Activated T-cell treated with anti-CD3 and anti-CD28 coated beads, Interleukin-2, amount 50 U/mL, for 24 hours (primary cell): ENCODE data around the gene ADSS1.
A peak's percentile ranks its signal among the peaks of the same experiment; 100 is the strongest.

Experiments used
- DNase-seq: peaks from one replicate; pipeline ENCODE4 v3.0.0-alpha.2; 2020
- H3K27ac Mint-ChIP-seq: 2 replicates; pipeline ENCODE4 v1.8.0; 2020; ENCODE audit warnings: mild to moderate bottlenecking, mixed read lengths
- H3K27me3 Mint-ChIP-seq: 2 replicates; pipeline ENCODE4 v1.8.0; 2020; ENCODE audit warnings: mixed read lengths
- H3K36me3 Mint-ChIP-seq: 2 replicates; pipeline ENCODE4 v1.8.0; 2020; ENCODE audit warnings: low read depth, mixed read lengths
- H3K4me1 Mint-ChIP-seq: 2 replicates; pipeline ENCODE4 v1.8.0; 2020; ENCODE audit warnings: low read depth, mixed read lengths
- H3K4me3 Mint-ChIP-seq: 2 replicates; pipeline ENCODE4 v1.8.0; 2020; ENCODE audit warnings: mild to moderate bottlenecking, moderate library complexity, mixed read lengths
- H3K9me3 Mint-ChIP-seq: 2 replicates; pipeline ENCODE4 v1.8.0; 2020; ENCODE audit warnings: mixed read lengths

Gene ADSS1

DNA sequence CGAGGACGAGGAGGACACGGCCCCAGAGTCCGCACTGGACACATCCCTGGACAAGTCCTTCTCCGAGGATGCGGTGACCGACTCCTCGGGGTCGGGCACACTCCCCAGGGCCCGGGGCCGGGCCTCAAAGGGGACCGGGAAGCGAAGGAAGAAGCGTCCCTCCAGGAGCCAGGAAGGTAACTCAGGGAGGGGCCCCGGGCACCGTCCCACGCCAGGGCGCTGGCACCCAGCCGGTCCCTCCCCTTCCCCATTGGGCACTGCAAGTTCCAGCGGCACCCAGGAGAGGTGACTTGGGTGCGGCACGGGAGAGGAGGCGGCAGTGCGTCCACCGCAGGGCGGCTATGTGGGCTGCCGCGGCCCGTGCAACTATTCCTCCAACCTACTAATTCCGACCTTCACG, 9.3 kb upstream of the ADSS1 start:
- Mint-ChIP-seq H3K27ac (no peak overlapping the region), H3K4me3 (no peak overlapping the region), H3K27me3 (no peaks in the 10 kb centered on the region), H3K36me3 (peaks cover 72% of the 10 kb centered on the region), H3K4me1 (no peaks in the 10 kb centered on the region), H3K9me3 (no peaks in the 10 kb centered on the region)
- DNase-seq: no peak

DNA sequence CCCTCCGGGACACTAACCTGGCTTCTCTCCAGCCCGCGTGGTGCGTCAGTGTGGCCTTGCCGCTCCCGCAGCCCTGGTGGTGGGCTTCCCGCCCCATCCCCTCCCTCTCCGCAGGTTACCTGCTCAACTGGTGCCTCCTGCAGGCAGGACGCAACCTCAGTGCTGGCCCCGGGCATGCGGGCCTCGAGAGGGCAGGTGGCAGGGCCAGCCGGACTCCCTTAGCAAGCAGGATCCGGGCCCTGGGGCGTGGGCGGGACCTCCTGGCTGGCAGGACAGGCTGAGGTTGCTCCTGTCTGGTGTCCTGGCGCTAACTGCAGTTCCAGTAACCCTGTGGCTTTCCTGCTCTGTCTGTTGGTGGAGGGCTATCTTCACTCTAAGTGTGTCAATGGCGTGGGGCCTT, 8.6 kb upstream of the ADSS1 start:
- Mint-ChIP-seq H3K4me1 (no peaks in the 10 kb centered on the region), H3K27ac (peak overlapping the region; percentile 41), H3K4me3 (no peak overlapping the region), H3K27me3 (no peaks in the 10 kb centered on the region), H3K9me3 (no peaks in the 10 kb centered on the region), H3K36me3 (peaks cover 70% of the 10 kb centered on the region)
- DNase-seq: no peak

DNA sequence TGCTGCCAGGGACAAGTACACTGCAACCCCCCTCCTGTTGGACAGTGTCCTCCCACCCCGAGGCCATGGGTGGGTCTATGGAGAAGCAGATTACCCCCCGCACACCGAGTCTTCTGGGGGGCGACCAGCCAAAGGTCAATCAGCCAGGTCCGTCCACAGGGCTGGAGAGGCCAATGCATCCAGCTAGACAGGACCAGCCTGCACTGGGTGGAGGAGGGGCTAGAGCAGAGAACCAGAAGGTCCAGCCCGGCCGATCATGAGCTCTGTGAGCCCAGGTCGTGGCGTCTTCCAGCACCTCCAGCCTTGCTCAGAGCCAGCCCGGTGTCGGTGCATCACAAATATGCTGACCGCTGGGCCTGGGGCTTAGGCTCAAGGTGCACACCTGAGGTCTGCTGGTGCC, 8.2 kb upstream of the ADSS1 start:
- Mint-ChIP-seq H3K27me3 (no peaks in the 10 kb centered on the region), H3K36me3 (peaks cover 67% of the 10 kb centered on the region), H3K4me1 (no peaks in the 10 kb centered on the region), H3K4me3 (no peak overlapping the region), H3K27ac (peak overlapping the region; percentile 41), H3K9me3 (no peaks in the 10 kb centered on the region)
- DNase-seq: no peak

DNA sequence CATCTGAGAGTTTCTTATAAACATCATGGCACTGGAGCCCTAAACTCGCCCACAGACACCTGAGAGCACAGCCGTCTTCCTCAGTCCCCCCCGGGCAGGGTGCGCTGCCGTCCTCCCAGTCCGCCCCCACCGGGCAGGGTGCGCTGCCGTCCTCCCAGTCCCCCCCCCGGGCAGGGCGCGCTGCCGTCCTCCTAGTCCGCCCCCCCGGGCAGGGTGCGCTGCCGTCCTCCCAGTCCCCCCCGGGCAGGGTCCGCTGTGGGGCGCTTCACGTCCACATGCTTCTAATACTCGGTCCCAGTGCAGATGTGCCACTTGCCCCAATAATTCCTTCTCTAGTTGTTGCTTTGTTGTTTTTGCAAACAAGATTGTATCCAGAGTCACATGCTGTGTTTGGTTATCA, 6.9 kb upstream of the ADSS1 start:
- Mint-ChIP-seq H3K27me3 (no peaks in the 10 kb centered on the region), H3K36me3 (peaks cover 62% of the 10 kb centered on the region), H3K27ac (no peak overlapping the region), H3K4me1 (no peaks in the 10 kb centered on the region), H3K4me3 (no peak overlapping the region), H3K9me3 (no peaks in the 10 kb centered on the region)
- DNase-seq: no peak

DNA sequence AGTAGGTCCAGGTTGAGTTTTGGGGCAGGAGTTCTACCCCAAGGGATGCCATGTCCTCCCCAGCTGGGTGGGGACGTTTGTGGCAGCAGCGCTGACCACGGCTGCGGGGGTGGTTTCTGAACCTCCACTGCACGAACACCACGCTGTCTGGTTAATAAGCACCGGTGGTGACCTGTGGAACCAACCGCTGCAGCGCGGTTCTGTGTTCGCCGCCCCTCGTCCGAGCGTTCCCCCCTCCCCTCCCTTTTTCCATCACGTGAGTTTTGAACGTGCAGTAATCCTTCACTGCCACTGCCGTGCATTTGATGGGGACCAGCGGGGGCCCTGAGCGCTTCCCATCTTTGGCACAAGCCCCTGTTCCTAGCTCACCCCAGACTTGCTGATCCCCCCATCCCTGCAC, 6.4 kb upstream of the ADSS1 start:
- no peaks in the 10 kb centered on the region for H3K27me3 Mint-ChIP-seq
- no peaks in the 10 kb centered on the region for H3K4me1 Mint-ChIP-seq
- no peaks in the 10 kb centered on the region for H3K9me3 Mint-ChIP-seq
- H3K36me3 Mint-ChIP-seq: peaks cover 57% of the 10 kb centered on the region
- no peak overlapping the region for H3K27ac Mint-ChIP-seq
- no peak overlapping the region for H3K4me3 Mint-ChIP-seq
- DNase-seq: no peak

DNA sequence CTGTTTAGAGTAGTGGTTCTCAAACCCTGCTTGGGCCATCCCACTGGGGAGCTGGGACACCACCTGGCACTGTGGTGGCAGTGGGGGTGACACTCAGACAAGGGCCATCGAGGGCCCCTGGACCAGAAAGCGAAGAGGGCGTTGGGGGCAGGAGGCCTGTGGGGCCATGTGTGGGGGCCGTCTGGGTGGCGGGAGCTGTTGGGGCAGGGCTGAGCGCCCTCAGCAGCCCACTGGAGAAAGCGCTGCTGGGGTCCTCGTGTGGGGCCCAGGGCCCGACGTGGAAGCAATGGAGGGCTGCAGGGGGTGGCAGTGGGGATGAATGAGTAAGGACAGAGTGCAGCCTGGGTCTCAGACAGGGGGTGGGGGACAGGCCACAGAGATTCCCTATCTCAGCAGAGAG, 5.9 kb upstream of the ADSS1 start:
- Mint-ChIP-seq H3K4me3 (no peak overlapping the region), H3K9me3 (no peaks in the 10 kb centered on the region), H3K36me3 (peaks cover 53% of the 10 kb centered on the region), H3K27ac (peak overlapping the region; percentile 40), H3K4me1 (no peaks in the 10 kb centered on the region), H3K27me3 (no peaks in the 10 kb centered on the region)
- no peak for DNase-seq

DNA sequence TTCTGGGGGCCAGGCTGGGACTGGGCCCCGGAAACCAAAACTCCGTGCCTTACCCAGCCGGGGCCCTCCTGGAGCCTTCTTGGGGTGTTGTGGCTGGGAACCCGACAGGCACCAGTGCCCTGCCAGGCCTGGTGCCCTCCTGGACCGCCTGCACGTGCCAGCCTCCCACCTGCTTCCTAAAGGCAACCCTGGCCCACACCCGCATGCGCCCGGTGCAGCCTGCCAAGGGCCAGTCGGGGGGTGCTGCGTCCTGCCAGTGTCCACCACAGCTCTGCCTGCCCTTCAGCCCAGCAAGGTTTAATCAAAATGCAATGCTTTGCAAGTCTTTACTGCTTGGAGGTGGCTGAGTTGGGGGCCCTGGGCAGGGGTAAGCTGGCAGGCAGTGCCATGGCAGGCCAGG, 5.2 kb upstream of the ADSS1 start:
- Mint-ChIP-seq H3K36me3 (peaks cover 49% of the 10 kb centered on the region), H3K27ac (no peak overlapping the region), H3K4me3 (no peak overlapping the region), H3K9me3 (no peaks in the 10 kb centered on the region), H3K4me1 (no peaks in the 10 kb centered on the region), H3K27me3 (no peaks in the 10 kb centered on the region)
- DNase-seq: no peak

DNA sequence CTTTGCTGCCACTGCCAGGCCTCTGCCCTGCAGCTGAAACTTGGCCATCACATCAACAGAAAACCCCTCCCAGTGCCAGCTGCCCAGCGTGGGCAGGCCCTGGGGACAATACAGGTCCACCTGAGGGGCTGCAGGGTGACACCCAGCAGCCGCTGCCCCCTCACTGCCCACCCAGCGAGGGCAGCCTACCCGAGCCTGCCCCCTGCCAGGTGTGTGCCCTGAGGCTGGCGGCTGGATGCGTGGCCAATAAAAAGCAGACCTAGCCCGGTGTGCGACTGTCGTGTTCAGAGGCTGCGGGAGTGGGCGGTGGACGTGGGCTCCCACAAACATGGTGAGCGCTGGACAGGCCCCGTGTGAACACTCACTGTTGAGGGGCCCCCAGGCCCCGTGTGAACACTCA, 4.7 kb upstream of the ADSS1 start:
- DNase-seq: no peak
- Mint-ChIP-seq H3K4me3 (no peak overlapping the region), H3K36me3 (peaks cover 45% of the 10 kb centered on the region), H3K27ac (no peak overlapping the region), H3K9me3 (no peaks in the 10 kb centered on the region), H3K27me3 (no peaks in the 10 kb centered on the region), H3K4me1 (no peaks in the 10 kb centered on the region)

DNA sequence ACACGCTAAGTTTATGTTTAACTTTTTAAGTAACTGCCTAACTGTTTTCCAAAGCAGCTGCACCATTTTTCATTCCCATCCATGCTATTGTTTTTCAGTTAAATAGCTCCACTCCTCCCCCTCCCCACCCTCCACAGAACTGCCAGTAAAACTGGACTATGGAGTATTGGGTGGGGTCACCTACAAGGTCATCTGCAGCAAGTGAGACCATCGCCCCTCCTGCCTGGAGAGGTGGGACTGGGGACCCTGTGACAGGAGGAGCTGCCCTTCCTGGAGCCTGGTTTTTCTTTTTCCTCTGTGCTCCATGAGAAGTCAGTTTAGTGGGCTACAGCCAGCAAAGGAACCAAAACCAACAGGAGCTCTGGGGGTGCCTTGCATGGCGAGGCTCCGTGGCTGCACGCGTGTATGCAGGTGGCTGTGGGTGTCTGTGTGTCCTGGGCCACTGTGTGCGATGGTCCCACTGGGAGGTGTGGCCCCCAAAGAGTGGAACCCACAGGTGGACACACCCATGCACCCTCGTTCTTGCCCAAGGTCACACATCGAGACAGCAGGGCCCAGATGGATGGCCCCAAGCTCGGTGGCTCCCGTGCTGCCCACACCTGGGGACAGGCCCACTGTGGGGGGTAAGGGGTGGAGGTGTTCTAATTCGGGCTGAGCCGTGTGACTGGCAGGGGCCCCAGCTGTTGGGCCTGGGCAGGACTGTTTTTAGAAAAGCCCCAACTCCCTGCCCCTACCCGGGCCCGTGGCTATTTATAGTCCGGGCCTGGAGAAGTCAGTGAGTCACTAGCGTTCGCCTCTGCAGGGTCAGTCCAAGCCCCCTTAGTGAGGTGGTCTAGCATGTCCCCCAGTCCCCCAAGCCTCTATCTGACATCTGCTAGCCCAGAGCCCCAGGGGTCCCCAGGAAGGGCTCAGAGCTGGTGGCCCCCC, 2.3 kb upstream of the ADSS1 start:
- no peaks in the 10 kb centered on the region for H3K4me1 Mint-ChIP-seq
- DNase-seq: no peak
- H3K27ac Mint-ChIP-seq: no peak overlapping the region
- H3K4me3 Mint-ChIP-seq: no peak overlapping the region
- peaks cover 28% of the 10 kb centered on the region for H3K36me3 Mint-ChIP-seq
- H3K9me3 Mint-ChIP-seq: no peaks in the 10 kb centered on the region
- H3K27me3 Mint-ChIP-seq: no peaks in the 10 kb centered on the region

DNA sequence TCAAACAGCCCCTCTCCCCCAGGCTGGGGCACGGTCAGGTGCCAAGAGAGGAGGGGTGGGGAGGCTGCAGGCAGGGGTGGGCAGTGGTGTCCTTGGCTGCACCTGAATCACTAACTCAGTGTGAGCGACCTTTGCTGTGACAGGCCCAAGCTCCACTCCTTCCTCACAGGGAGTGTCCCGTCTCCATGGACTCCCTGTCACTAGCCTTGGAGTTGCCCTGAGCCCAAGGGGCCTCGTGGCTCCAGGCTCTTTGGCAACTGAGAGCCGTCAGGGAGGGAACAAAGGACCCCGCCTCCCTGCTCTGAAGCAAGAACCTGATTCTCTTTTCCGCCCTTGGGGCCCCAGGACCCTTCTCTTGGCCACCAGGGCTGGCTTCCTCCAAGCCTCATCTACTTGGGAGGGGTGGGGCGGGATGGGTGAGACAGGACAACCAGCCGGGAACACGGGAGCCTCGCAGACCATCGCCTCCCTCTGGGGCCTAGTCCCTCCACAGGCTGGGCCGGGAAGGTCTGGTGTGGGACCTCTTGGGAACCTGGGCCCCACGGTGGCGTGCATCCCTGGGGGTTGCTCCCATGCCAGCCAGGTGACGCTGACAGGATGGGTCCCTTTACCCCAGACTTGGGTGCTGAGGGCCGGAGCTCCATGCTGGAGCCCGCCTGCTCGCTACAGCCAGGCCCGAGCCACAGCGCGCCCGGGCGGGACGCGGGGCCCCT, 935 bp upstream of the ADSS1 start:
- Mint-ChIP-seq H3K4me3 (no peak overlapping the region), H3K9me3 (no peaks in the 10 kb centered on the region), H3K36me3 (peaks cover 19% of the 10 kb centered on the region)

DNA sequence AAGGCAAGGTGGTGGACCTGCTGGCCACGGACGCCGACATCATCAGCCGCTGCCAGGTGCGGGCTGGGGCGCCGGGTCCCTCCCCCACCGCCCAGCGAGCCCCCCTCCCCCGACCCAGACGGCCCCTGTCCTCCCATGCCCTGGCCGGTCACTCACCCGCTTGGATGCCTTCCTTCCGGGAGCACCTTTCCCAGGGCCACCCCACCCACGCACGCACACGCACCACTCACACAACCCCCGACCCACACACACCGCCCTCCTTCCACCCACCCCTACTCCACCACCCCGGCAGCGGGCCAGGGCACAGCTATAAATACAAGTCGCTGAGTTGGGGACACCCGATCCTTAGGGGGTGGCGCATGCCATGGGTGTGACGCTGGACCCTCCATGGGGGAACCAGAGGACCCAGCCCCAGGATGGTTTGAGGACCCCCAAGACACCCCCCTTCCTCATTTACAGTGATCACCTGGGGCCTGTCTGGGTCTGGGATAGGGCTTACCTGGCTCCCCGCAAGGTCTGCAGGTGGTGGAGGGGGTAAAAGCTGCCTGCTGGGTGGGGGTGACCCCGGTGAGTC, 465 bp downstream of the ADSS1 start:
- Mint-ChIP-seq H3K27me3 (no peaks in the 10 kb centered on the region), H3K4me3 (peak overlapping the region; percentile 53), H3K36me3 (peaks cover 11% of the 10 kb centered on the region), H3K9me3 (no peaks in the 10 kb centered on the region), H3K27ac (no peak overlapping the region), H3K4me1 (no peaks in the 10 kb centered on the region)
- peak; percentile 54 for DNase-seq

More for the DNA sequence above, 935 bp upstream of the ADSS1 start:
- no peaks in the 10 kb centered on the region for H3K4me1 Mint-ChIP-seq
- H3K27ac Mint-ChIP-seq: no peak overlapping the region
- no peak for DNase-seq
- no peaks in the 10 kb centered on the region for H3K27me3 Mint-ChIP-seq

DNA sequence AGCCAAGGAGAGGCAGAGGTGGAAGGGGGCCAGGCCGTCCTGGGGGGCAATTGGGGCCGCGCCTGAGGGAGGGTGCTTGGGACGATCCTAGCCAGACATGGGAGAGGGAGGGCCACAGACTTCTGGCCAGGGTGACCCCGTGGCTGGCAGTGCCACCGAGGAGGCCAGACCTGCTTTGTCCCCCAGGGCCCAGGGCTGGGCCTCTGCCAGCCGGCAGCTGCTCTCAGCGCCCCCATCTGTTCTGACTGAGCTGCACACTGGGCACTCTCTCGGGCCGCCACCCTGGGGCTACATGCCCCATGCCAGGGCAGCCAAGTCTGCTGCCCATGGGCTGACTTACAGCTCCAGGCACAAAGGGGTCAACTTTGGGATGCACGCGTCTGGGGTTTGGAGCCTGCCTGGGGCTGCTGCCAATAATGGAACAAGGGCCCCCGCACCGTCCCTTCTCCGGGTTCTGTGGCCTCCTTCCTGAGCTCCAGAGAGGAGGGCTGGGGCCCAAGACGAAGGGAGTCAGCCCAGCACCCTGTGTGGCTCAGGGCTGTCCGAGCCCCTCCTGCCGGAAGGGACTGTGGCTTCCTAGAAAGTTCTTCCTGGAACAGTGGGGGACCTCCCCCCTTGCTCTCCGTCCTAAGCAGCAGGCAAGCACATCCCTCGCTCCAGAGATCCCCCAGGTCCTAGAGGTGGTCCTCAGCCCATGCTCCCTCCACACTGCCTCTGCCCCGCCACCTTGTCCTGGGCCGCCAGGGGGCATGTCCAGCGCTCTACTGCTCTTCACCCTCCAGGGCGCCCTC, 1.1 kb downstream of the ADSS1 start:
- no peak overlapping the region for H3K27ac Mint-ChIP-seq
- no peak for DNase-seq
- H3K4me1 Mint-ChIP-seq: no peaks in the 10 kb centered on the region
- no peaks in the 10 kb centered on the region for H3K27me3 Mint-ChIP-seq
- H3K4me3 Mint-ChIP-seq: peak overlapping the region; percentile 53
- no peaks in the 10 kb centered on the region for H3K9me3 Mint-ChIP-seq
- H3K36me3 Mint-ChIP-seq: peaks cover 5% of the 10 kb centered on the region

DNA sequence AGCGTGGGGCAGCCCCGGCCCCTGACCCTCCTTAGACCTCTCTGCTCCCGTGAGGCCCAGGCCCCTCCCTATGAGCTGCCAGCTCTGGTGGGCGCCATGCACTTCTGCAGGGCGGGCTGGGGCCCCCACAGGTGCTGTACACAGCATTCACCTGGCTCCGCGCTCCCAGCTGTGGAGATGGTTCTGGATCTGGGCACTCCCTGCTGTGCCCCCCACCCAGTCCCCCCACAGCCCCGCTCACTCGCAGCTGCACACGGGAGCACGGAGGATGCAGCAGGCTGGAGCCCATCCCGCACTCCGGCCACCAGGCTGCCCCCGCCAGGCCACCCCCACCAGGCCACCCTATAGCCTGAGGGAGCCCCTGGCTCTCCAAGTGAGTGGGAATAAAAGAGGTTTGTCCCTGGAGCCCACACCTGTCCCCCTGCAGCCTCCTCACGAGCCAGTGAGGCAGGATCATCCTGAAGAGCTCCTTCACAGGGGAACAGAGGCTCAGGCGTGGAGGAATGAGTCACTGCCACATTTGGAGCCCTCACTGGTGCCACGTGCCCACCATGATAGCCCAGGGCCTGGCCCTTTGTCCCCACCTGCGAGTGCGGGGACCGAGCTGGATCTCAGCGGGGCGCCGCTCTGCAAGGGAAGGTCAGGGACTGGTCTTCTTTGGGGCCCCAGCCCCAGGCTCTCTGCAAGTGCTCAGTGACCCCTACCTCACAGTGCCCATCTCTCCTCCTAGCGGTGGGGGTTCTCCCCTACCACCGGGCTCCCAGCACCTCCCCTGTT, 1.9 kb downstream of the ADSS1 start:
- H3K27ac Mint-ChIP-seq: no peak overlapping the region
- H3K36me3 Mint-ChIP-seq: peaks cover 5% of the 10 kb centered on the region
- H3K4me1 Mint-ChIP-seq: no peaks in the 10 kb centered on the region
- DNase-seq: no peak
- no peak overlapping the region for H3K4me3 Mint-ChIP-seq
- no peaks in the 10 kb centered on the region for H3K9me3 Mint-ChIP-seq
- H3K27me3 Mint-ChIP-seq: no peaks in the 10 kb centered on the region
